ENCODE measurements around the gene PDIA2. TPM values are rescaled to one million over a fixed set of nuclear protein-coding genes. Genes with fewer than 3 reads are reported as not detected.
A peak's percentile ranks its signal among the peaks of the same experiment; 100 is the strongest.

The PDIA2 gene, protein sequence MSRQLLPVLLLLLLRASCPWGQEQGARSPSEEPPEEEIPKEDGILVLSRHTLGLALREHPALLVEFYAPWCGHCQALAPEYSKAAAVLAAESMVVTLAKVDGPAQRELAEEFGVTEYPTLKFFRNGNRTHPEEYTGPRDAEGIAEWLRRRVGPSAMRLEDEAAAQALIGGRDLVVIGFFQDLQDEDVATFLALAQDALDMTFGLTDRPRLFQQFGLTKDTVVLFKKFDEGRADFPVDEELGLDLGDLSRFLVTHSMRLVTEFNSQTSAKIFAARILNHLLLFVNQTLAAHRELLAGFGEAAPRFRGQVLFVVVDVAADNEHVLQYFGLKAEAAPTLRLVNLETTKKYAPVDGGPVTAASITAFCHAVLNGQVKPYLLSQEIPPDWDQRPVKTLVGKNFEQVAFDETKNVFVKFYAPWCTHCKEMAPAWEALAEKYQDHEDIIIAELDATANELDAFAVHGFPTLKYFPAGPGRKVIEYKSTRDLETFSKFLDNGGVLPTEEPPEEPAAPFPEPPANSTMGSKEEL
- 0.71 TPM in 1 of 2 replicates, not detected in the other for total RNA-seq (2022)
- percentile 16 among the genes with signal in this experiment for Bru-seq, nascent RNA
- percentile 16 among the genes with signal in this experiment for BruChase-seq, experiment 1, labeled RNA remaining after a 6-hour chase
- BruChase-seq, experiment 2, labeled RNA remaining after a 2-hour chase: not detected
- long read RNA-seq: 0 reads

DNA sequence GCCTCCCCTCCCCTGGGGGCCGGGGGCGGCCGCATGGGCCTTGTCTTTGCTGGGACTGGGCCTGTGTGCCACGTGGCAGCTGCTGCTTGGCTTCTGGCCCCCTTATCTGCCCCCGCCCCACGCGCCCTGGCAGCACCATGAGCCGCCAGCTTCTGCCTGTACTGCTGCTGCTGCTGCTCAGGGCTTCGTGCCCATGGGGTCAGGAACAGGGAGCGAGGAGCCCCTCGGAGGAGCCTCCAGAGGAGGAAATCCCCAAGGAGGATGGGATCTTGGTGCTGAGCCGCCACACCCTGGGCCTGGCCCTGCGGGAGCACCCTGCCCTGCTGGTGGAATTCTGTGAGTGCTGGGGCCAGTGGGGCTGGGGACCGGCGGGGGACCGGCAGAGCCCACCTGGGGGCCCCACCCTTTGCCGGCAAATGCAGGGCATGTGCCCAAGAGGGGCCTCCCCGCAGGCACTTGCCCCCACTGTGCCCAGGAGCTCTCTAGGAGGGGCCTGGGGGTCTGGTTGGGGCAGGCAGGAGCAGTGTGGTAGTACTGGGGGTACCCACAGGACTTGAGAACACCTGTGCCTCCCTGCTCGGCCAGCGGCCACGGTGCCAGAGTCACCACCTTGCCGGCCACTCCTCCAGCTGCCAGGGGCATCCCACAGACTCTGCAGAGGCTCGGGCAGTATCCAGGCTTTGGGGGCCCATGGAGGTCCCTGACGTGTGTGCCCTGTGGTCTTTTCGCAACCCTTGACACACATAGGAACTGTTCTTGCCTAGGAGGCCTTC, at the start of gene PDIA2:
PDIA2 (plus strand) TSS at position 132 of the 773 bp plus-strand sequence; CDS start at position 138, 6 bp downstream.
- TF ChIP-seq, protein P1, sequence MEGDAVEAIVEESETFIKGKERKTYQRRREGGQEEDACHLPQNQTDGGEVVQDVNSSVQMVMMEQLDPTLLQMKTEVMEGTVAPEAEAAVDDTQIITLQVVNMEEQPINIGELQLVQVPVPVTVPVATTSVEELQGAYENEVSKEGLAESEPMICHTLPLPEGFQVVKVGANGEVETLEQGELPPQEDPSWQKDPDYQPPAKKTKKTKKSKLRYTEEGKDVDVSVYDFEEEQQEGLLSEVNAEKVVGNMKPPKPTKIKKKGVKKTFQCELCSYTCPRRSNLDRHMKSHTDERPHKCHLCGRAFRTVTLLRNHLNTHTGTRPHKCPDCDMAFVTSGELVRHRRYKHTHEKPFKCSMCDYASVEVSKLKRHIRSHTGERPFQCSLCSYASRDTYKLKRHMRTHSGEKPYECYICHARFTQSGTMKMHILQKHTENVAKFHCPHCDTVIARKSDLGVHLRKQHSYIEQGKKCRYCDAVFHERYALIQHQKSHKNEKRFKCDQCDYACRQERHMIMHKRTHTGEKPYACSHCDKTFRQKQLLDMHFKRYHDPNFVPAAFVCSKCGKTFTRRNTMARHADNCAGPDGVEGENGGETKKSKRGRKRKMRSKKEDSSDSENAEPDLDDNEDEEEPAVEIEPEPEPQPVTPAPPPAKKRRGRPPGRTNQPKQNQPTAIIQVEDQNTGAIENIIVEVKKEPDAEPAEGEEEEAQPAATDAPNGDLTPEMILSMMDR (IDR thresholded peaks at IDR 0.05; ENCODE audit: unreplicated experiment): no peak
- no TSS peak for BruUV-seq (replicated peaks)
- Mint-ChIP-seq H3K27ac (ENCODE audit: unreplicated experiment) (no peak within 1 kb of the TSS), H3K9me3 (ENCODE audit: low read depth, unreplicated experiment) (no peaks in the 10 kb centered on the region), H3K36me3 (ENCODE audit: insufficient read depth, unreplicated experiment) (peaks cover 22% of the 10 kb centered on the region), H3K4me3 (ENCODE audit: low read depth, unreplicated experiment) (no peak within 1 kb of the TSS), H3K4me1 (ENCODE audit: low read depth, unreplicated experiment) (peaks cover 9% of the 10 kb centered on the region), H3K27me3 (ENCODE audit: unreplicated experiment) (peaks cover 28% of the 10 kb centered on the region)
- intact Hi-C loops (cut with micrococcal nuclease; ENCODE audit: unreplicated experiment): no loop called here
- no peak for DNase-seq
- CTCF ChIA-PET: interaction anchor here (0.6 kb wide), 1 partner anchor 76 kb away, joined by 3 read pairs; no protein-coding TSS in a partner anchor

DNA sequence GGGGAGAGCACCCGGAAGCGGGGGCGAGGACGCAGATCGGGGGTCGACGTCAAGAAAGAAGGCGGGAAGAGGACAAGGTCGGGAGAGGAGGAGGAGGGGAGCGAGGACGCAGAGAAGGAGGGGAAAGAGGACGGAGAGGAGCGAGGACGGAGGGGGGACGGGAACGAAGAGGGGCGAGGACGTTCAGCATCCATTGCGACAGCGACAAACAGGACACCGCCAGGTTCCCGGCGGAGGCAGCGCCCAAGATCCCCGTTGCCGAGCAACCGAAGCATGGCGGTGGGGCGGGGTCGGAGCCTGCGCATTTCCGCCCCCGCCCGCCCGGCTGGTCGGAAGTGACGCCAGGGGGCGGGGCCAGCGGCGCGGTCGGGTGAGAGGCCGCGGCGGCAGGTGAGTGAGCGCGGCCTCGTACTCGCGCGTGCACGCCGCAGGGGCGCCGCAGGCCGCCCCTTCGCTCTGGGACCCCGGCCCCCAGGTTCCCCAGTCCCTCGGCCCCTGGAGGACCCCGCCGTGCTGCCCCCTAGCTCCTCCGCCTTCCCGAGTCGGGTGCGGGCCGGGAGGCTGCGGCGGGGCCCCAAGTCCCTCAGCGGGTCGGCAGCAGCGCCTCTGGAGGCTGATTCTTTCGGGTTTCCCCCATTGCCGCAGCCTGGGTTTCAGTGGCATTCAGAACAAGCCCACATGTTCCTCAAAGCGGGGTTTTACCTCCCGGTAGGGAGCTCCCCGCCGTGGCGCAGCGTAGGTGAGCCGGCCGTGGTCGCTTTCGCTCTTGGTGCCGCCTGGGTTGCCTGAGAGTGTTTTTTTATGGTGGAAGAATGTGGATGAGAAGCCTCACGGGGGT, 48.3 kb upstream of the PDIA2 start, which contains the start of gene FAM234A:
FAM234A (plus strand) TSS at position 354 of the 838 bp plus-strand sequence. CDS start 19,593 bp downstream, outside the sequence.
- H3K9me3 Mint-ChIP-seq (ENCODE audit: low read depth, unreplicated experiment): no peaks in the 10 kb centered on the region
- H3K4me1 Mint-ChIP-seq (ENCODE audit: low read depth, unreplicated experiment): no peaks in the 10 kb centered on the region
- CTCF ChIA-PET: interaction anchor here (0.6 to 1.9 kb wide), 6 partner anchors 15 to 621 kb away, joined by 3 to 18 read pairs (median 6); partner anchors contain the start of gene AXIN1
- BruUV-seq (replicated peaks): no TSS peak
- no peaks in the 10 kb centered on the region for H3K27me3 Mint-ChIP-seq (ENCODE audit: unreplicated experiment)
- H3K36me3 Mint-ChIP-seq (ENCODE audit: insufficient read depth, unreplicated experiment): peaks cover 25% of the 10 kb centered on the region
- TF ChIP-seq, protein P1 (IDR thresholded peaks at IDR 0.05; ENCODE audit: unreplicated experiment): peak; percentile 65
- DNase-seq: peak; percentile 98
- intact Hi-C loops (cut with micrococcal nuclease; ENCODE audit: unreplicated experiment): no loop called here
- peak within 1 kb of the TSS; percentile 93 for H3K27ac Mint-ChIP-seq (ENCODE audit: unreplicated experiment)
- peak within 1 kb of the TSS; percentile 90 for H3K4me3 Mint-ChIP-seq (ENCODE audit: low read depth, unreplicated experiment)

DNA sequence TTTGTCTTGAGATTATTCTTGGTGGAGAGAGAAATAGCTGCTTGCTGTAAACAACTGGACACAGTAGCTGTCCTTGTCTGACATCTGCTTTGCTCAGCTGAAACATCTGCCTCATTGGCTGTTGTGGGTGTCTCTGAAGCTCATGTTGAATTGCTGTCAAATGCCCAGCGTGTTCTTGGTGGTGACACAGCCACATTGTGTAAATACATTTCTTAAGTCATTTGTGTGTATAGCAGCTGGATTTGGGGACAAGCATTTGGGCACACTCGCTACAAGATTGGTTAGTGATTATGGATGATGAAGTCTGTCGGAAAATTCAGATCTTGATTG, 43.1 kb upstream of the PDIA2 start:
- no TSS peak for BruUV-seq (replicated peaks)
- Mint-ChIP-seq H3K4me1 (ENCODE audit: low read depth, unreplicated experiment) (no peaks in the 10 kb centered on the region), H3K4me3 (ENCODE audit: low read depth, unreplicated experiment) (no peak overlapping the region), H3K27ac (ENCODE audit: unreplicated experiment) (peak overlapping the region; percentile 42), H3K9me3 (ENCODE audit: low read depth, unreplicated experiment) (no peaks in the 10 kb centered on the region), H3K27me3 (ENCODE audit: unreplicated experiment) (no peaks in the 10 kb centered on the region), H3K36me3 (ENCODE audit: insufficient read depth, unreplicated experiment) (peaks cover 18% of the 10 kb centered on the region)
- CTCF ChIA-PET: interaction anchor here (0.7 kb wide), 1 partner anchor 70 kb away, joined by 7 read pairs; no protein-coding TSS in a partner anchor
- TF ChIP-seq, protein P1 (IDR thresholded peaks at IDR 0.05; ENCODE audit: unreplicated experiment): no peak
- intact Hi-C loops (cut with micrococcal nuclease; ENCODE audit: unreplicated experiment): no loop called here
- no peak for DNase-seq

Data from Calu3 (cell line).